PC-9 (cell line): Measurements from ENCODE around the gene RNF130. TPM values are rescaled to one million over a fixed set of nuclear protein-coding genes. Genes with fewer than 3 reads are reported as not detected.

Experiments used
- BruUV-seq: library from RNA; stranded (reverse); fragments of 400-500 nt; replicated peaks from 2 replicates; lab custom pipeline; 2021; lab: Mats Ljungman, UMichigan
- CTCF ChIA-PET: fragments of 300-600 bp; sonication (Branson Sonifier 250); formaldehyde crosslinking; loops from one replicate; lab custom pipeline; 2022; ENCODE audit warnings: antibody characterized with exemption; lab: Charles Lee
- POLR2A ChIA-PET: fragments of 300-600 bp; sonication (Branson Sonifier 250); formaldehyde crosslinking; loops from one replicate; lab custom pipeline; 2022; ENCODE audit warnings: antibody characterized with exemption; ENCODE audit not compliant: unreplicated experiment; lab: Charles Lee
- DNase-seq, 2 experiments: peaks; one replicate each; pipeline versions ENCODE4 v3.0.0 to v3.0.0-alpha.2; 2015 to 2022; ENCODE audit warnings: mixed read lengths in 1 of 2
- H2AFZ ChIP-seq: fragments of 200-600 bp; sonication (generic); 2 replicates; pipeline ENCODE4 v1.8.1; 2017; ENCODE audit warnings: antibody characterized with exemption
- H3F3A ChIP-seq: fragments of 200-600 bp; sonication (generic); 2 replicates; pipeline ENCODE4 v1.8.1; 2017; ENCODE audit warnings: antibody characterized with exemption, mild to moderate bottlenecking, low read depth; ENCODE audit not compliant: insufficient read depth
- H3K27ac ChIP-seq: fragments of 200-600 bp; sonication (generic); 2 replicates; pipeline ENCODE4 v1.6.1; 2016; ENCODE audit warnings: mixed run types
- H3K27me3 ChIP-seq: fragments of 200-600 bp; sonication (generic); 2 replicates; pipeline ENCODE4 v1.6.1; 2016; ENCODE audit warnings: low read depth, mixed run types; ENCODE audit not compliant: insufficient read depth
- H3K36me3 ChIP-seq: fragments of 200-600 bp; sonication (generic); 2 replicates; pipeline ENCODE4 v1.6.1; 2016; ENCODE audit warnings: low read depth, mixed run types
- H3K4me1 ChIP-seq: fragments of 200-600 bp; sonication (generic); replicated peaks from 2 replicates; pipeline ENCODE4 v1.6.1; 2016; ENCODE audit warnings: mixed run types; ENCODE audit not compliant: insufficient read depth
- H3K4me2 ChIP-seq: fragments of 200-600 bp; sonication (generic); 2 replicates; pipeline ENCODE4 v1.6.1; 2017; ENCODE audit warnings: mixed run types
- H3K4me3 ChIP-seq: fragments of 200-600 bp; sonication (generic); 2 replicates; pipeline ENCODE4 v1.6.1; 2016; ENCODE audit warnings: mixed run types
- H3K79me2 ChIP-seq: fragments of 200-600 bp; sonication (generic); 2 replicates; pipeline ENCODE4 v1.6.1; 2017; ENCODE audit warnings: low read depth, mixed run types
- H3K9me2 ChIP-seq: fragments of 200-600 bp; sonication (generic); 2 replicates; pipeline ENCODE4 v1.8.1; 2017; ENCODE audit warnings: mild to moderate bottlenecking; ENCODE audit not compliant: insufficient read depth
- H3K9me3 ChIP-seq: fragments of 200-600 bp; sonication (generic); 2 replicates; pipeline ENCODE4 v1.8.1; 2016; ENCODE audit warnings: low read depth; ENCODE audit not compliant: insufficient read depth
- H4K20me1 ChIP-seq: fragments of 200-600 bp; sonication (generic); 2 replicates; pipeline ENCODE4 v1.8.1; 2017; ENCODE audit not compliant: insufficient read depth
- EZH2 ChIP-seq: fragments of 200-600 bp; sonication (generic); IDR thresholded peaks from 2 replicates; pipeline ENCODE4 v1.8.0; 2017; ENCODE audit warnings: antibody characterized with exemption, low read depth
- intact Hi-C: fragments of 100-400 bp; cut with micrococcal nuclease; formaldehyde crosslinking; loops from one replicate; pipeline ENCODE4 v1.10.0; 2022; ENCODE audit not compliant: unreplicated experiment
- total RNA-seq: library from RNA; stranded (reverse); gene quantifications from 2 replicates; pipeline ENCODE4 v1.2.3, GENCODE V29; 2021
- TF ChIP-seq, protein P1 (sequence below): fragments of 200-600 bp; sonication (generic); conservative IDR thresholded peaks from 2 replicates; pipeline ENCODE4 v1.6.1; 2017; ENCODE audit warnings: mixed run types, antibody characterized with exemption, mild to moderate bottlenecking, moderate library complexity

Gene RNF130
- total RNA-seq, 1 experiment from 2014 or later, result 49.6 TPM

DNA sequence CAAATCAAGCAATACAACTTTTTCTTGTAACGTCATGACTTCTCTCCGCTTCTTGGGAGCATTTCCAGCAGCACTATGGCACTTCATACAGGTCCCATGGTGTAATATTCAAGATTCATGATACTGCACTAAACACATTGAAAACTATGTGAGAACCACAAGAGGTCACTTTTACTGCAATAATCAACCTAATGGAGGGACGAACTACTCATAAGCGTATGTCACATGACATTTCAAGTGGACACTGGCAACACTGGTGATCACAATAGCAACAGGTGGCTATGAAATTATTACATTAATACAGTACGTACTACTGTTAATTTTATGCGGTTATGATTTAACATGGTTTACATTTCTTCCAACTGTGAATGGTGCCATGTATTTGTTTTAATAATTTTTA, 85.2 kb downstream of the RNF130 start:
- Histone ChIP-seq H3K27me3 (no peaks in the 10 kb centered on the region), H3F3A (no peaks in the 10 kb centered on the region), H3K27ac (no peak overlapping the region), H3K9me3 (no peaks in the 10 kb centered on the region), H2AFZ (no peak overlapping the region), H3K36me3 (no peaks in the 10 kb centered on the region), H3K4me2 (no peak overlapping the region), H3K79me2 (no peaks in the 10 kb centered on the region), H3K4me1 (no peaks in the 10 kb centered on the region), H3K9me2 (no peaks in the 10 kb centered on the region), H4K20me1 (no peaks in the 10 kb centered on the region), H3K4me3 (no peak overlapping the region)
- intact Hi-C loops, result no loop called here
- no peak for DNase-seq
- ChIA-PET POLR2A (no interaction called here), CTCF (no interaction called here)
- BruUV-seq, result no TSS peak
- TF ChIP-seq, protein P1, sequence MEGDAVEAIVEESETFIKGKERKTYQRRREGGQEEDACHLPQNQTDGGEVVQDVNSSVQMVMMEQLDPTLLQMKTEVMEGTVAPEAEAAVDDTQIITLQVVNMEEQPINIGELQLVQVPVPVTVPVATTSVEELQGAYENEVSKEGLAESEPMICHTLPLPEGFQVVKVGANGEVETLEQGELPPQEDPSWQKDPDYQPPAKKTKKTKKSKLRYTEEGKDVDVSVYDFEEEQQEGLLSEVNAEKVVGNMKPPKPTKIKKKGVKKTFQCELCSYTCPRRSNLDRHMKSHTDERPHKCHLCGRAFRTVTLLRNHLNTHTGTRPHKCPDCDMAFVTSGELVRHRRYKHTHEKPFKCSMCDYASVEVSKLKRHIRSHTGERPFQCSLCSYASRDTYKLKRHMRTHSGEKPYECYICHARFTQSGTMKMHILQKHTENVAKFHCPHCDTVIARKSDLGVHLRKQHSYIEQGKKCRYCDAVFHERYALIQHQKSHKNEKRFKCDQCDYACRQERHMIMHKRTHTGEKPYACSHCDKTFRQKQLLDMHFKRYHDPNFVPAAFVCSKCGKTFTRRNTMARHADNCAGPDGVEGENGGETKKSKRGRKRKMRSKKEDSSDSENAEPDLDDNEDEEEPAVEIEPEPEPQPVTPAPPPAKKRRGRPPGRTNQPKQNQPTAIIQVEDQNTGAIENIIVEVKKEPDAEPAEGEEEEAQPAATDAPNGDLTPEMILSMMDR, result no peak
- TF ChIP-seq EZH2, result no peak

DNA sequence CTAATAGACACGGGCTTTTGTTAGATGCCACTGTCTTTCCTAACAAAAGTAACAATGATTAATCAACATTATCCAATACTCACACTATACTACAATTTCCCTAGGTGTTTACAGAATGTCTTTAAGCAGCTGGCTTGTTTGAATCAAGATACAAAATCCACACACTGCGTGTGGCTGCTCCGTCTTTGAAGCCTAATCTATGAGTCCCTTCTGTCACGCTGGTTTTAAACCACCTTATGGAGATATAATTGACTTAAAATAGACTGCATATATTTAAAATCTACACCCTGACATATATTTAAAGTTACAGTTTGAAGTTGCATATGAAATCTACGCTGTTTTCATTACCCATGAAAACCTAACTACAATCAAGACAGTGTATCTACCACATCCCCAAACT, 89.9 kb downstream of the RNF130 start:
- TF ChIP-seq EZH2, result no peak
- TF ChIP-seq, protein P1, result no peak
- Histone ChIP-seq H4K20me1 (no peaks in the 10 kb centered on the region), H3K9me2 (no peaks in the 10 kb centered on the region), H3K36me3 (no peaks in the 10 kb centered on the region), H3K4me2 (no peak overlapping the region), H3K4me1 (no peaks in the 10 kb centered on the region), H3K4me3 (no peak overlapping the region), H3K27ac (no peak overlapping the region), H3K79me2 (no peaks in the 10 kb centered on the region), H3K27me3 (no peaks in the 10 kb centered on the region), H2AFZ (no peak overlapping the region), H3K9me3 (no peaks in the 10 kb centered on the region), H3F3A (no peaks in the 10 kb centered on the region)
- no TSS peak for BruUV-seq
- CTCF ChIA-PET, result no interaction called here
- intact Hi-C loops, result no loop called here
- POLR2A ChIA-PET, result no interaction called here
- DNase-seq, result no peak

DNA sequence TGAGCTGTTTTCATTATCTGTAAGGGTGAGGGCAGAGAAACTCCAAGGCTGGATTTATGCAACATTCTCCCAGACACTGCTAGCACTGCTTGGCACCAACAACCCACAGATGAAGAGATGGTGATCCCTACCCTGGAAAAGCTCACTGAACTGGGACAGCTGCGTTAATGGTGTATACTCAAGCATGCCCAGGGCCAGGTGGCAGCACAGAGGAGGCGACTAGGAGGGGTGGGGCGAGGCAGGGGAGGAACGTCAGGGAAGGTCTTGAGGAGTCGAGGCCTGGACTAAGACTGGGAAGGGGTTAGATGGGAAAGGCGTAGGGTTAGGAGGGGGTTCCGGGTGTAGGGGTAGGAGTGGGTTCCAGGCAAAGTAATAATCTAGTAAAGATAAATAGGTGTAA, 90.8 kb downstream of the RNF130 start:
- BruUV-seq, result no TSS peak
- intact Hi-C loops, result no loop called here
- no peaks in the 10 kb centered on the region for H3K79me2 ChIP-seq

More for the DNA sequence above, 90.8 kb downstream of the RNF130 start:
- no peak for TF ChIP-seq EZH2
- TF ChIP-seq, protein P1, result no peak
- Histone ChIP-seq H3K36me3 (no peaks in the 10 kb centered on the region), H4K20me1 (no peaks in the 10 kb centered on the region), H2AFZ (no peak overlapping the region), H3K9me3 (no peaks in the 10 kb centered on the region), H3F3A (no peaks in the 10 kb centered on the region), H3K27me3 (no peaks in the 10 kb centered on the region), H3K4me1 (no peaks in the 10 kb centered on the region), H3K4me3 (no peak overlapping the region), H3K9me2 (no peaks in the 10 kb centered on the region), H3K27ac (no peak overlapping the region), H3K4me2 (no peak overlapping the region)
- CTCF ChIA-PET, result no interaction called here
- POLR2A ChIA-PET, result no interaction called here
- no peak for DNase-seq
